Mucosa of descending colon (tissue), 3 donors: ENCODE results near the gene CENPQ. TPM values are rescaled to one million over a fixed set of nuclear protein-coding genes. Genes with fewer than 3 reads are reported as not detected.
"Not testable (repeated sequence)": the region's sequence is repeated elsewhere in the genome, so short reads cannot be mapped to it uniquely, and the experiment has no call there.

Source experiments
- ATAC-seq: fragments of 200-7000 bp; cut with Tn5 transposase; one replicate; pipeline ENCODE4 v1.9.1; 2020; ENCODE audit warnings: mild to moderate bottlenecking, moderate library complexity
- DNase-seq, 3 donors: peaks; one replicate each; pipeline ENCODE4 v3.0.0-alpha.2; 2020
- H3K36me3 ChIP-seq: fragments of 200-600 bp; one replicate; pipeline ENCODE4 v1.8.0; 2021; ENCODE audit warnings: low read depth, mild to moderate bottlenecking
- H3K4me1 ChIP-seq: fragments of 200-600 bp; one replicate; pipeline ENCODE4 v1.8.0; 2021; ENCODE audit warnings: low read depth, mild to moderate bottlenecking
- H3K4me3 ChIP-seq: fragments of 200-600 bp; one replicate; pipeline ENCODE4 v1.8.0; 2021; ENCODE audit warnings: mild to moderate bottlenecking
- H3K9me3 ChIP-seq: fragments of 200-600 bp; one replicate; pipeline ENCODE4 v1.8.0; 2021; ENCODE audit warnings: mild to moderate bottlenecking
- CTCF ChIP-seq: fragments of 200-600 bp; IDR thresholded peaks from one replicate; pipeline ENCODE4 v1.8.0; 2022; ENCODE audit warnings: antibody characterized with exemption, mild to moderate bottlenecking
- intact Hi-C, 2 donors: fragments of 100-400 bp; cut with DNase I in 1 of 2; cut with micrococcal nuclease in 1 of 2; formaldehyde crosslinking; loops; one replicate each; pipeline versions ENCODE4 v1.11.0 to v1.11.1; 2022; cut with DNase I, micrococcal nuclease
- total RNA-seq, 3 donors: library from RNA; stranded (reverse); fragmentation: NEBNext Ultra II Directional in 2 of 3; extraction: Animal tissue kit (Norgen Biotek cat#: 25700) in 2 of 3; gene quantifications; one replicate each; pipeline versions ENCODE4 v1.2.1 to v1.2.4, GENCODE V29; 2021 to 2023
- donor health status: DM: no; HTN: no; CAD: no; lungs with moderate emphysema.
- donor health status: DM: no; HTN: no; CAD: no.
- donor health status: DM: no; HTN: yes; CAD: no.

CENPQ gene
- total RNA-seq, 3 donors from 2014 or later: 2.6 to 4.3 (median 3.0) TPM

- H3K4me1 ChIP-seq: peaks cover 19% of the 10 kb centered on the region
Observed at GRCh38 chr6:49462599-49462926, 607 bp upstream of the CENPQ start.

GRCh38 chr6:49463612-49463967, 420 bp downstream of the CENPQ start:
- no peak for TF ChIP-seq CTCF
- Histone ChIP-seq H3K4me3 (peak overlapping the region; percentile 55), H3K36me3 (no peaks in the 10 kb centered on the region), H3K4me1 (peaks cover 19% of the 10 kb centered on the region), H3K9me3 (no peaks in the 10 kb centered on the region)
- ATAC-seq (peak; percentile 4), DNase-seq (peak in 1 of 3 donors; percentile 6)
- intact Hi-C loops: no loop called here

More at GRCh38 chr6:49462599-49462926, 607 bp upstream of the CENPQ start:
- ATAC-seq: peak; percentile 41
- DNase-seq: no peak
- intact Hi-C loops: no loop called here
- Histone ChIP-seq H3K36me3 (no peaks in the 10 kb centered on the region), H3K9me3 (no peaks in the 10 kb centered on the region), H3K4me3 (peak overlapping the region; percentile 55)
- TF ChIP-seq CTCF: no peak

GRCh38 chr6:49464691-49465090, 1.5 kb downstream of the CENPQ start:
- no peak for TF ChIP-seq CTCF
- no peaks in the 10 kb centered on the region for H3K36me3 ChIP-seq
- ATAC-seq (no peak), DNase-seq (no peak)
- intact Hi-C loops: no loop called here
- H3K9me3 ChIP-seq: no peaks in the 10 kb centered on the region
- no peak overlapping the region for H3K4me3 ChIP-seq
- H3K4me1 ChIP-seq: peaks cover 19% of the 10 kb centered on the region

GRCh38 chr6:49468042-49468441, 4.9 kb downstream of the CENPQ start:
- Histone ChIP-seq H3K4me3 (no peak overlapping the region), H3K4me1 (peaks cover 4% of the 10 kb centered on the region), H3K9me3 (no peaks in the 10 kb centered on the region), H3K36me3 (no peaks in the 10 kb centered on the region)
- intact Hi-C loops: no loop called here
- no peak for DNase-seq
- TF ChIP-seq CTCF: no peak
- no peak for ATAC-seq

- intact Hi-C loops, DNase-seq, H3K4me3 ChIP-seq, H3K36me3 ChIP-seq, H3K4me1 ChIP-seq, ATAC-seq, H3K9me3 ChIP-seq: not testable (repeated sequence)
Observed at GRCh38 chr6:49476564-49476963, 13.4 kb downstream of the CENPQ start.

GRCh38 chr6:49479308-49479970, 16.3 kb downstream of the CENPQ start:
- DNase-seq (peak in 1 of 3 donors; percentile 48), ATAC-seq (peak; percentile 96)
- no peaks in the 10 kb centered on the region for H3K4me1 ChIP-seq
- no peaks in the 10 kb centered on the region for H3K36me3 ChIP-seq
- H3K4me3 ChIP-seq: no peak overlapping the region
- TF ChIP-seq CTCF: no peak
- H3K9me3 ChIP-seq: no peaks in the 10 kb centered on the region
- intact Hi-C loops: no loop called here

- DNase-seq, ATAC-seq, intact Hi-C loops: not testable (repeated sequence)
Observed at GRCh38 chr6:49481846-49482245, 18.7 kb downstream of the CENPQ start.

GRCh38 chr6:49483380-49483779, 20.2 kb downstream of the CENPQ start:
- H3K36me3 ChIP-seq, H3K4me3 ChIP-seq, H3K4me1 ChIP-seq, H3K9me3 ChIP-seq, intact Hi-C loops, ATAC-seq, DNase-seq: not testable (repeated sequence)

More at GRCh38 chr6:49481846-49482245, 18.7 kb downstream of the CENPQ start:
- not testable (repeated sequence) for H3K4me1 ChIP-seq, H3K36me3 ChIP-seq, H3K9me3 ChIP-seq, H3K4me3 ChIP-seq
